ENCODE results near the gene FUNDC2.
A peak's percentile ranks its signal among the peaks of the same experiment; 100 is the strongest.

GRCh38 chrX:154986826-154987575 is 39.6 kb upstream of the FUNDC2 start:
- TF ChIP-seq CTCF (IDR thresholded peaks at IDR 0.05) = peak; percentile 22 to 42 (median 32)
- TF ChIP-seq POLR2A (IDR thresholded peaks at IDR 0.05) = no peak

Measured in right lobe of liver (tissue), 4 donors.